Trophoblast cell (in vitro differentiated cells and primary cell): ENCODE data around the gene ZNF132. TPM values are rescaled to one million over a fixed set of nuclear protein-coding genes. Genes with fewer than 3 reads are reported as not detected.
A peak's percentile ranks its signal among the peaks of the same experiment; 100 is the strongest.
"Not testable (repeated sequence)": the region's sequence is repeated elsewhere in the genome, so short reads cannot be mapped to it uniquely, and the experiment has no call there.

Experiments used
- DNase-seq, 2 donors: peaks; one replicate each; pipeline ENCODE4 v3.0.0-alpha.2; 2016
- H2AFZ ChIP-seq: 2 replicates; pipeline ENCODE4 v1.6.1; 2013; ENCODE audit warnings: low read length, moderate library complexity, mild to moderate bottlenecking; ENCODE audit not compliant: insufficient read depth, poor library complexity
- H2AK5ac ChIP-seq: 2 replicates; pipeline ENCODE4 v1.6.1; 2013; ENCODE audit warnings: mild to moderate bottlenecking, low read length
- H2BK120ac ChIP-seq: 2 replicates; pipeline ENCODE4 v1.6.1; 2013; ENCODE audit warnings: low read length, mild to moderate bottlenecking, moderate library complexity; ENCODE audit not compliant: insufficient read depth, poor library complexity
- H2BK12ac ChIP-seq: 2 replicates; pipeline ENCODE4 v1.6.1; 2013; ENCODE audit warnings: mild to moderate bottlenecking, low read length, moderate library complexity
- H2BK5ac ChIP-seq: 2 replicates; pipeline ENCODE4 v1.6.1; 2013; ENCODE audit warnings: low read length, low read depth, moderate library complexity, mild to moderate bottlenecking; ENCODE audit not compliant: poor library complexity
- H3K14ac ChIP-seq: 2 replicates; pipeline ENCODE4 v1.6.1; 2013; ENCODE audit warnings: mild to moderate bottlenecking, low read length
- H3K18ac ChIP-seq: 2 replicates; pipeline ENCODE4 v1.6.1; 2013; ENCODE audit warnings: mild to moderate bottlenecking, low read length
- H3K23ac ChIP-seq: 2 replicates; pipeline ENCODE4 v1.6.1; 2013; ENCODE audit warnings: low read length
- H3K27ac ChIP-seq: 2 replicates; pipeline ENCODE4 v1.5.1; 2013; ENCODE audit warnings: low read depth, mild to moderate bottlenecking, inconsistent platforms, low read length, moderate library complexity
- H3K27me3 ChIP-seq: 2 replicates; pipeline ENCODE4 v1.6.1; 2013; ENCODE audit warnings: inconsistent platforms, mild to moderate bottlenecking, low read length, moderate library complexity; ENCODE audit not compliant: insufficient read depth
- H3K36me3 ChIP-seq, 2 experiments: 1 replicate in 1 of 2; 2 replicates in 1 of 2; pipeline ENCODE4 v1.6.1; 2013; ENCODE audit warnings: low read length in 2 of 2, mild to moderate bottlenecking in 2 of 2, moderate library complexity in 1 of 2; ENCODE audit not compliant: insufficient read depth in 2 of 2, control insufficient read depth in 1 of 2
- H3K4ac ChIP-seq: 2 replicates; pipeline ENCODE4 v1.6.1; 2013; ENCODE audit warnings: low read depth, mild to moderate bottlenecking, low read length, moderate library complexity
- H3K4me1 ChIP-seq, 2 experiments: 1 replicate in 1 of 2; 2 replicates in 1 of 2; pipeline ENCODE4 v1.6.1; 2013; ENCODE audit warnings: low read length in 2 of 2, mild to moderate bottlenecking in 2 of 2, moderate library complexity in 1 of 2; ENCODE audit not compliant: insufficient read depth in 2 of 2, control insufficient read depth in 1 of 2
- H3K4me2 ChIP-seq: 2 replicates; pipeline ENCODE4 v1.6.1; 2013; ENCODE audit warnings: inconsistent platforms, mild to moderate bottlenecking, low read length, moderate library complexity
- H3K4me3 ChIP-seq: 2 replicates; pipeline ENCODE4 v1.5.1; 2013; ENCODE audit warnings: mild to moderate bottlenecking, low read depth, low read length, inconsistent platforms
- H3K79me1 ChIP-seq: one replicate; pipeline ENCODE4 v1.6.1; 2013; ENCODE audit warnings: low read length
- H3K79me2 ChIP-seq: 2 replicates; pipeline ENCODE4 v1.6.1; 2013; ENCODE audit warnings: low read length, mild to moderate bottlenecking; ENCODE audit not compliant: control insufficient read depth, insufficient read depth, poor library complexity
- H3K9ac ChIP-seq: 2 replicates; pipeline ENCODE4 v1.6.1; 2013; ENCODE audit warnings: mild to moderate bottlenecking, low read length
- H3K9me3 ChIP-seq: 2 replicates; pipeline ENCODE4 v1.6.1; 2013; ENCODE audit warnings: low read depth, mild to moderate bottlenecking, control low read depth, inconsistent platforms, low read length; ENCODE audit not compliant: insufficient read depth
- H4K12ac ChIP-seq: 2 replicates; pipeline ENCODE4 v1.6.1; 2013; ENCODE audit warnings: low read depth, mild to moderate bottlenecking, low read length, moderate library complexity
- H4K8ac ChIP-seq: 2 replicates; pipeline ENCODE4 v1.6.1; 2013; ENCODE audit warnings: low read depth, mild to moderate bottlenecking, low read length, moderate library complexity
- H4K91ac ChIP-seq: one replicate; pipeline ENCODE4 v1.6.1; 2013; ENCODE audit warnings: low read depth, mild to moderate bottlenecking, low read length, moderate library complexity
- WGBS: extraction: QIAGEN DNeasy Blood & Tissue Kit; methylation state at CpG from one replicate; pipeline ENCODE4 v1.1.7; 2013; ENCODE audit warnings: missing lambda C conversion rate; ENCODE audit not compliant: insufficient read length, insufficient coverage; ENCODE audit errors: extremely low coverage; 5-methylcytosine and 5-hydroxymethylcytosine counted together
- polyA plus RNA-seq: library from polyadenylated mRNA; stranded (reverse); fragments of 200-250 nt; gene quantifications from 2 replicates; pipeline ENCODE4 v1.2.3, GENCODE V29; 2013

ZNF132 gene
- polyA plus RNA-seq = 0.62 and 0.66 TPM in 2 replicates

DNA sequence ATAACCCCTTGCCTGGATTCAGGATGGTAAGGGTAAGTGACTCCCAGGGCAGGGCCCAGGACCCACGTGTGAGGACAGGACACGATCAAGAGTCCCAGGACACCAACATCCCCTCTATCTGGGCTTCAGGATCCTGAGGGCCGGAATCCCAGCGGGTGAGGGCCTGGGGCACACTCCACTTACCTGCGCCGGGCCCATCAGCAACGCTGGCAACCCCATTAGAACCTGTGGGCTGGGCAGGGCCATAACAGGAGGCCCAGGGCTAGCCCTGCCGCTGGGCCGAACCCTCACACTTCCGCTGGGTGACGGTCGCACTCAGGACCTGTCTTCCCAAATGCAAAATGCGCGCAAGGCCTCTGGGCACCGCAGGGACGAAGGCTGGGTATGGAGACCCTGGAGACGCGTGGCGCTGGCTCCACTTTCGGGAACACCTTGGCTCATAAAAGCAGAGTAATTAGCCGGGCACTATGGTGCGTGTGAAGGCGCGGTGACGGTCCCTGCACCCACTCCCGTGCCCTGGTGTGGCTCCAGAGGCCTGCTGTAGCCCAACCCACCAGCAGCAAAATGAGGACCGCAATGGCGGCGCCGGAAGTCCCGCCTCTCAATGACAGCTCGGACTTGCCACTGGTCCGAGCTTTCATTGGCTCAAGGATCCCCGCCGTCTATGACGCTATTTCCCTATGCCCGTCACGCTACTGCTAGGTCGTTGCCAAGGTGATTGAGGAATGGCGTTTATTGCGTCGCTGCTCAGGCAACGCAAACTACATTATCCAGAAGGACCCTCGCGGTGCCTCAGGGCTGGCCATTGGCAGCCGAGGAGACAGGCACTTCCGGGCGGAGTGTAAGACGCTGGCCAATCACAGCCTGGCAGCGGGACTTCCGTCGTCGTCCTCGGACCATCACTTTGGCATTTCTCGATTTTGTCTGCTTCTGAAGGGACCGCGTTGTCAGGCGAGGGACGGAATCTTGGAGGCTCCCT is at the start of gene ZNF132:
TSS of gene ZNF132 (minus strand) at position 578 of the 979 bp plus-strand sequence. CDS start at position 246, 332 bp downstream.
- Histone ChIP-seq H2AFZ (peak within 1 kb of the TSS; percentile 83), H3K27ac (no peak within 1 kb of the TSS), H3K79me1 (peaks cover 3% of the 10 kb centered on the region), H4K91ac (peak within 1 kb of the TSS; percentile 57), H2BK12ac (no peak within 1 kb of the TSS), H3K36me3 (peaks cover 3 to 4% of the 10 kb centered on the region in 2 experiments), H3K4me1 (peaks cover 6 to 11% of the 10 kb centered on the region in 2 experiments), H3K14ac (peak within 1 kb of the TSS; percentile 48), H2BK5ac (no peak within 1 kb of the TSS), H3K4ac (peak within 1 kb of the TSS; percentile 10), H2BK120ac (peak within 1 kb of the TSS; percentile 8), H3K4me2 (peak within 1 kb of the TSS; percentile 59), H3K27me3 (peaks cover 5% of the 10 kb centered on the region), H3K4me3 (peak within 1 kb of the TSS; percentile 70), H3K79me2 (no peaks in the 10 kb centered on the region), H3K9ac (no peak within 1 kb of the TSS), H3K23ac (no peak within 1 kb of the TSS), H3K18ac (peak within 1 kb of the TSS; percentile 67), H2AK5ac (peak within 1 kb of the TSS; percentile 72), H3K9me3 (peaks cover 29% of the 10 kb centered on the region), H4K8ac (peak within 1 kb of the TSS; percentile 95), H4K12ac (peak within 1 kb of the TSS; percentile 71)
- no CpG with 5 or more reads among the region's 59 CpGs for WGBS
- peak; percentile 98 to 100 for DNase-seq

DNA sequence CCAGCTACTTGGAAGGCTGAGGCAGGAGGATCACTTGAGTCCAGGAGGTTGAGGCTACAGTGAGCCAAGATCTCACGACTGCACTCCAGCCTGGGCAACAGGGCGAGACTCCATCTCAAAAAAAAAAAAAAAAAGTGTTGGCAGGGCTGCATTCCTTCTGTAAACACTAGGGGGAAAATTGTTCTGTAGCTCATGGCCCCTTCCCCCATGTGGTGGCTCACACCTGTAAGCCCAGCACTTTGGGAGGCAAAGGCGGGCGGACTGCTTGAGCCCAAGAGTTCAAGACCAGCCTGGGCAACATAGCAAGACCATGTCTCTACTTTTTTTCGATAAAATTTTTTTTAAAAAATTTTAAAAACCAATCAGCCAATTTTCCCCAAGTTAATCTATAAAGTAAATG is 44.4 kb upstream of the ZNF132 start:
- H3K14ac ChIP-seq, H4K12ac ChIP-seq, H3K79me1 ChIP-seq, H2BK12ac ChIP-seq, H4K8ac ChIP-seq, H3K27me3 ChIP-seq, H4K91ac ChIP-seq, H2BK120ac ChIP-seq, H3K4ac ChIP-seq, DNase-seq, H2BK5ac ChIP-seq, H3K79me2 ChIP-seq, H3K4me2 ChIP-seq, H3K4me1 ChIP-seq, H3K4me3 ChIP-seq, H3K9me3 ChIP-seq, H3K27ac ChIP-seq, H3K9ac ChIP-seq, H3K18ac ChIP-seq, H2AK5ac ChIP-seq, H3K23ac ChIP-seq, H2AFZ ChIP-seq: not testable (repeated sequence)
- 100% methylated on average over 1 of the region's 5 CpGs for WGBS
- peaks cover 12 to 13% of the 10 kb centered on the region in 2 experiments for H3K36me3 ChIP-seq

DNA sequence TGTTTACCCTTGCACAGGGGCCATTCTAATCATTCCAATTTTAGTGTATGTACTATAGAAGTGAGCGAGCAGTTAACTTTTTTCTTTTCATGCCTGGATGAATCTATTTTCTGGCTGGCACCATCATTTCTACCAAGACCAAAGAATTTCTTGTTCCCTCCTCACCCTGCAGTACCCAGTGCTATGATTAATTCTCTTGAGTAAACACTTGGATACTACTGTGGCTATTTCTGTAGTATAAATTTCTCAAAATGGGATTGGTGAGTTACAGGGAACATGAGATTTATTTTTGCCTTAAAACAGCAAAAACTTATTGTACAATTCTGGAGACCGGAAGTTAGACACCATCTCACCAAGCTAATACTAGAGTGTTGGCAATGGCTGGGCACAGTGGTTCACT is 43.8 kb upstream of the ZNF132 start:
- H3K4me2 ChIP-seq = no peak overlapping the region
- no peaks in the 10 kb centered on the region for H3K79me1 ChIP-seq
- H2BK12ac ChIP-seq = no peak overlapping the region
- H2BK120ac ChIP-seq = no peak overlapping the region
- DNase-seq = no peak
- H3K4me3 ChIP-seq = no peak overlapping the region
- no peak overlapping the region for H3K14ac ChIP-seq
- H3K9ac ChIP-seq = no peak overlapping the region
- no peaks in the 10 kb centered on the region for H3K4me1 ChIP-seq
- no peak overlapping the region for H3K4ac ChIP-seq
- H2AFZ ChIP-seq = no peak overlapping the region
- H3K9me3 ChIP-seq = peaks cover 2% of the 10 kb centered on the region
- no peak overlapping the region for H3K23ac ChIP-seq
- no peaks in the 10 kb centered on the region for H3K79me2 ChIP-seq
- no peak overlapping the region for H3K18ac ChIP-seq
- H4K8ac ChIP-seq = no peak overlapping the region
- no peak overlapping the region for H4K12ac ChIP-seq
- no CpG with 5 or more reads among the region's 2 CpGs for WGBS
- peaks cover 13 to 15% of the 10 kb centered on the region in 2 experiments for H3K36me3 ChIP-seq
- no peak overlapping the region for H2BK5ac ChIP-seq
- no peaks in the 10 kb centered on the region for H3K27me3 ChIP-seq
- H4K91ac ChIP-seq = no peak overlapping the region
- H3K27ac ChIP-seq = no peak overlapping the region
- no peak overlapping the region for H2AK5ac ChIP-seq

DNA sequence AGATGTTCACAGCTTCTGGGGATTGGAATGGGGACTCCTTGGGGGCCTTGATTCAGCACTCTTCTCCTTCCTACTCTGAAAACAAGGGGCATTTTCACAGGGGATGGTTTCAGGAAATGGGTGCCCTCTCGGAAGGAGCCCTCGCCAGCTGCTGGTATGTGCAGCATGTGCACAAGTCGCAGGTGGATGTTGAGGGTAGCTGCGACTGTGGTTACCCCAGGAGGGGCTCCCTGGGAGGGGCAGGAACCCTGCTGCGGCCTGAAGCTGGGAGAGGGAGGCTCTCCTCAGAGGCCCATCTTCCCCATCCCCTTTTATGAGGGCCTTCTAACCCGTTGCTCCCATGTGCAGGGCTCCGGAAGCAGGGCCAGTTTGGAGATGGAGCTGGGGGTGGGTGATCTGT is 42.4 kb upstream of the ZNF132 start:
- H3K9me3 ChIP-seq = no peaks in the 10 kb centered on the region
- H3K14ac ChIP-seq = no peak overlapping the region
- H2AK5ac ChIP-seq = no peak overlapping the region
- H2BK120ac ChIP-seq = no peak overlapping the region
- H3K18ac ChIP-seq = no peak overlapping the region
- no peaks in the 10 kb centered on the region for H3K27me3 ChIP-seq
- DNase-seq = no peak
- no CpG with 5 or more reads among the region's 7 CpGs for WGBS
- H2BK5ac ChIP-seq = no peak overlapping the region
- no peak overlapping the region for H2BK12ac ChIP-seq
- H3K79me1 ChIP-seq = no peaks in the 10 kb centered on the region
- no peak overlapping the region for H3K4me3 ChIP-seq
- no peak overlapping the region for H3K4ac ChIP-seq
- H3K36me3 ChIP-seq = peaks cover 13 to 15% of the 10 kb centered on the region in 2 experiments
- no peaks in the 10 kb centered on the region for H3K4me1 ChIP-seq
- H4K91ac ChIP-seq = no peak overlapping the region
- no peak overlapping the region for H3K23ac ChIP-seq
- no peak overlapping the region for H4K8ac ChIP-seq
- no peak overlapping the region for H3K9ac ChIP-seq
- no peaks in the 10 kb centered on the region for H3K79me2 ChIP-seq
- H4K12ac ChIP-seq = no peak overlapping the region
- no peak overlapping the region for H2AFZ ChIP-seq
- no peak overlapping the region for H3K27ac ChIP-seq
- no peak overlapping the region for H3K4me2 ChIP-seq
